RWPE2 (cell line): ENCODE data around the gene MYO1E.
"Not testable (repeated sequence)": the region's sequence is repeated elsewhere in the genome, so short reads cannot be mapped to it uniquely, and the experiment has no call there.

Experiments used
- ATAC-seq: fragments of 200-7000 bp; cut with Tn5 transposase; 3 replicates; pipeline ENCODE4 v1.9.1; 2021; ENCODE audit warnings: low read depth
- DNase-seq: peaks from one replicate; pipeline ENCODE4 v3.0.0-alpha.2; 2020; ENCODE audit warnings: low spot score
- H3K27ac ChIP-seq: fragments of 450-650 bp; 2 replicates; pipeline ENCODE4 v1.5.1; 2017; ENCODE audit warnings: mild to moderate bottlenecking; ENCODE audit not compliant: poor library complexity, severe bottlenecking
- H3K27me3 ChIP-seq: fragments of 250-450 bp; sonication (Bioruptor Pico); 2 replicates; pipeline ENCODE4 v1.5.1; 2021; ENCODE audit warnings: mild to moderate bottlenecking, moderate library complexity; ENCODE audit not compliant: insufficient read depth, poor library complexity, severe bottlenecking
- H3K36me3 ChIP-seq: fragments of 250-450 bp; sonication (Bioruptor Pico); 2 replicates; pipeline ENCODE4 v1.5.1; 2020; ENCODE audit warnings: low read depth, mild to moderate bottlenecking, moderate library complexity
- H3K4me1 ChIP-seq: fragments of 250-450 bp; sonication (Bioruptor Pico); 2 replicates; pipeline ENCODE4 v1.5.1; 2021; ENCODE audit warnings: mild to moderate bottlenecking, moderate library complexity; ENCODE audit not compliant: insufficient read depth, poor library complexity, severe bottlenecking
- H3K4me3 ChIP-seq: fragments of 250-450 bp; sonication (Bioruptor Pico); 2 replicates; pipeline ENCODE4 v1.5.1; 2021; ENCODE audit warnings: mild to moderate bottlenecking, moderate library complexity; ENCODE audit not compliant: severe bottlenecking
- H3K9me3 ChIP-seq: fragments of 250-450 bp; sonication (Bioruptor Pico); 2 replicates; pipeline ENCODE4 v1.5.1; 2021; ENCODE audit warnings: mild to moderate bottlenecking, moderate library complexity; ENCODE audit not compliant: severe bottlenecking
- TF ChIP-seq, protein P1 (sequence below): fragments of 450-650 bp; IDR thresholded peaks from one replicate; pipeline ENCODE4 v1.5.1; 2017; ENCODE audit warnings: mild to moderate bottlenecking, moderate library complexity; ENCODE audit not compliant: poor library complexity, severe bottlenecking

MYO1E gene

DNA sequence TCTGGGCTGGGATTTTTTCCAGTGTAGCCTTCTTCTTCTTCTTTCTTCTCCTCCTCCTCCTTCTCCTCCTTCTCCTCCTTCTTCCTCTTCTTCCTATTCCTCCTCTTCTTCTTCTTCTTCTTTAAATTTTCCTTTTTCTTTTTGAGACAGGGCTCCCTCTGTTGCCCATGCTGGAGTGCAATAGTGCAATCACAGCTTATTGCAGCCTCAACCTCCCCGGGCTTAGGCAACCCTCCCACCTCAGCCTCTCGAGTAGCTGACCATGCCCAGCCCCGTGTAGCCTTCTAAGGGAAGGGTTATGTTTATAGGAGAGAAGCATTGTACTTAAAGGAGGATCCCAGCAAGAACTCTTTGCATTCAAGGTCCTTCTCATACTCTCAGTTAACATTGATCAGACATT is 24.0 kb upstream of the MYO1E start:
- DNase-seq = no peak
- TF ChIP-seq, protein P1, sequence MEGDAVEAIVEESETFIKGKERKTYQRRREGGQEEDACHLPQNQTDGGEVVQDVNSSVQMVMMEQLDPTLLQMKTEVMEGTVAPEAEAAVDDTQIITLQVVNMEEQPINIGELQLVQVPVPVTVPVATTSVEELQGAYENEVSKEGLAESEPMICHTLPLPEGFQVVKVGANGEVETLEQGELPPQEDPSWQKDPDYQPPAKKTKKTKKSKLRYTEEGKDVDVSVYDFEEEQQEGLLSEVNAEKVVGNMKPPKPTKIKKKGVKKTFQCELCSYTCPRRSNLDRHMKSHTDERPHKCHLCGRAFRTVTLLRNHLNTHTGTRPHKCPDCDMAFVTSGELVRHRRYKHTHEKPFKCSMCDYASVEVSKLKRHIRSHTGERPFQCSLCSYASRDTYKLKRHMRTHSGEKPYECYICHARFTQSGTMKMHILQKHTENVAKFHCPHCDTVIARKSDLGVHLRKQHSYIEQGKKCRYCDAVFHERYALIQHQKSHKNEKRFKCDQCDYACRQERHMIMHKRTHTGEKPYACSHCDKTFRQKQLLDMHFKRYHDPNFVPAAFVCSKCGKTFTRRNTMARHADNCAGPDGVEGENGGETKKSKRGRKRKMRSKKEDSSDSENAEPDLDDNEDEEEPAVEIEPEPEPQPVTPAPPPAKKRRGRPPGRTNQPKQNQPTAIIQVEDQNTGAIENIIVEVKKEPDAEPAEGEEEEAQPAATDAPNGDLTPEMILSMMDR = peak; percentile 40
- H3K27me3 ChIP-seq = no peaks in the 10 kb centered on the region
- H3K9me3 ChIP-seq = no peaks in the 10 kb centered on the region
- no peak overlapping the region for H3K27ac ChIP-seq
- H3K4me3 ChIP-seq = no peak overlapping the region
- H3K4me1 ChIP-seq = peaks cover 3% of the 10 kb centered on the region
- no peak for ATAC-seq
- no peaks in the 10 kb centered on the region for H3K36me3 ChIP-seq

DNA sequence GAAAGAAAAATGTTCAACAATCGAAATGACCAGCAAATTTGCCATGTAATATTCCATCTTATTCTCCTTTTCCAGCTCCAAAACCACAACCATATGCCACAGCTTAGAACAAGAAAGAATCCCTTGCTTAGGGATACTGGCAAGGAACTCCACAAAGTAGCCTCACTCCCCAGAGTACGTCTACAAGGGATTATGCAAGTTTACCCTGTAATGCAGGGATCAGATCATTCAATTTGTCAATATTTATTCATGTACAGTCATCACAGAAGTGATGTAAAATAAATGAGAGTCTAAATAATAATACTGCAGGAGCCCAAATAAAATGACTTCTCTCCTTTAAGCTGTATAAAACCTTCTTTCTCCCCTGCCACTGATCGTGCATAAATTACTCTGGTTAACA is 23.5 kb upstream of the MYO1E start:
- ATAC-seq (peak; percentile 54), DNase-seq (no peak)
- TF ChIP-seq, protein P1 = no peak
- no peaks in the 10 kb centered on the region for H3K36me3 ChIP-seq
- peaks cover 3% of the 10 kb centered on the region for H3K4me1 ChIP-seq
- H3K4me3 ChIP-seq = no peak overlapping the region
- H3K27ac ChIP-seq = no peak overlapping the region
- no peaks in the 10 kb centered on the region for H3K27me3 ChIP-seq
- no peaks in the 10 kb centered on the region for H3K9me3 ChIP-seq

DNA sequence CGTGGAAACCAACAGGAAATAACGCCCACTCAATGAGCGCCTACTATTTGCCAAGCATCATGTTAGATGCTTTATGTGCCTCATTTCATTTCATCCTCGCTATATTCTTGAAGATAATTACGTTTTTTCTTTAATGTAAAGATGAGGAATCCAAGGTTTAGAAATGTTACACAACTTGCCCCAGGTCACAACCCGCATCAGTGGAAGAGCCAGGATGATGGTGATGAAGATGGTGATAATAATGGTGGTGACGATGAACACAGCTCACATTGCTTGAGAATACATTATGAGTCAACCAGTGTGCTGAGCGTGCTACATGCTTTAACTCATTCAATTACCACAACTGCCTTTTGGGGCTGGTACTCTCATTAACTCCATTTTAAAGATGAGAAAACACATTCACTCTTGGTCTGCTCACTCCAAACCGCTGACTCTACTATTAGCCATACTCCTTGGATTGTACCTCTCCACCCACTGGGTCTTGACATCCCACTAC is 21.5 kb upstream of the MYO1E start:
- TF ChIP-seq, protein P1 = no peak
- Histone ChIP-seq H3K4me3 (no peak overlapping the region), H3K27ac (no peak overlapping the region), H3K9me3 (no peaks in the 10 kb centered on the region), H3K27me3 (no peaks in the 10 kb centered on the region), H3K4me1 (no peaks in the 10 kb centered on the region), H3K36me3 (no peaks in the 10 kb centered on the region)
- peak; percentile 15; the same call in 1 of the 3 replicates for ATAC-seq
- no peak for DNase-seq

DNA sequence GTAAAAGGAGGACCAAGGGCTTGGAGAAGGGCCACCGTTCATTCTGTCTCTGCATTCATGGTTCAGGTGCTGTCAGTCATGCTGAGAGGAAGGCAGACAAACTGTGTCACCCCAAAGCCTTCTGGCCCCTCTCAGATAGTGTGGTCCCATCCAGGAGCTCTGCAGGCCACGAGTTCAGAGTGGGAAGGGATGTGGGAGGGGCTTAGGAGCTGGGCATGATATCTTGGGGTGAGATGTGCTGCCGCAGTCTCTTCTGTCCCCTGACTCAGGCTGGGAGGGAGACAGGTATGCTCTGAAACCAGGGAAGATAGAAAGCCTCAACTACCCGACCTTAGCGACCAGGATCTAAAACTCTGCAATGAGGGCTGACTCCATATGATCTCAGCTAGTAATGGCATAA is 19.6 kb upstream of the MYO1E start:
- H3K4me1 ChIP-seq = peaks cover 8% of the 10 kb centered on the region
- H3K9me3 ChIP-seq = no peaks in the 10 kb centered on the region
- no peaks in the 10 kb centered on the region for H3K36me3 ChIP-seq
- no peaks in the 10 kb centered on the region for H3K27me3 ChIP-seq
- TF ChIP-seq, protein P1 = no peak
- H3K4me3 ChIP-seq = no peak overlapping the region
- H3K27ac ChIP-seq = no peak overlapping the region
- DNase-seq (no peak), ATAC-seq (no peak)

DNA sequence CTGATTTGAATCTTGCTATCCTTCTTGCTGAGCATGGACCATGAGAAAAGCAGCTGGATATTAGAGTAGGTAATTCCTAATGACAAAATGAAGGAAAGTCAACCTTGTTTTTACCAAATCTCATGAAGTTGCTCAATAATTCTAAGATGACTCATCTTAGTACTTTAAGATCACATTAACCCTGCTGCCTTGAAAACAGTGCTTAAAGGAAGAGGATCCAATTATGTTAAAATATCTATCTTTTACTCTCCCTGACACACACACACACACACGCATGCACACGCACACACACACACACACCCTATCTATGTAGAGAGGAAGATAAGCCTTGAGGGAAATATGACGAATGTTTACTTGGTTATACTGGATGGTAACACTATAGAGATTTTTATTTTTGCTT is 16.0 kb upstream of the MYO1E start:
- TF ChIP-seq, protein P1 = no peak
- no peaks in the 10 kb centered on the region for H3K36me3 ChIP-seq
- H3K4me3 ChIP-seq = no peak overlapping the region
- H3K9me3 ChIP-seq = no peaks in the 10 kb centered on the region
- peak overlapping the region; percentile 6 for H3K27ac ChIP-seq
- ATAC-seq = peak; percentile 86
- no peaks in the 10 kb centered on the region for H3K27me3 ChIP-seq
- no peak for DNase-seq
- H3K4me1 ChIP-seq = peaks cover 8% of the 10 kb centered on the region

DNA sequence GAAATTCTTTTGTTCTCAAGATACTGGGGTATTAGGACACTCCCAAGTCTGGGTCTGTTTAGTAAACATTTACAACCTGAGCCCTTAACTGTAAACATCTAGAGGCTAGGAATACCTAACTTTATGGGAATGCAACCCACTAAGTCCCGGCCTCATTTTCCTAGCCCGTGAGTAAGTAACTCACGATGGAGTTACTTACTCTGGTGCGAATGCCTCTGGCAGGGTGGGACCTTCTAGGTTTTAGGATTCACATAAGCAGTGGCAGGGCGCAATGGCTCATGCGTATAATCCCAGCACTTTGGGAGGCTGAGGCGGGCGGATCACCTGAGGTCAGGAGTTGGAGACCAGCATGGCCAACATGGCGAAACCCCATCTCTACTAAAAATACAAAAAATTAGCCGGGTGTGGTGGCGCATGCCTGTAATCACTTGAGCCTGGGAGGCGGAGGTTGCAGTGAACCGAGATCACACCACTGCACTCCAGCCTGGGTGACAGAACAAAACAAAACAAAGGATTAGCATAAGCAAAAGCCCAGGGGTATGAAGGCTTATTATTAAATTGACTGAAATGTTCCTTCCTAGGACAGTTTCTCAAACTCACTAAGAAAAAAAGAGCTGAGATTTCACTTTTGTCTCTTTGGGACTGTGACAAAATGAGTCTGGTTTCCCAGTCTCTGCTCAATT is 14.7 kb upstream of the MYO1E start:
- H3K27me3 ChIP-seq, H3K4me3 ChIP-seq, H3K4me1 ChIP-seq, ATAC-seq, DNase-seq, H3K27ac ChIP-seq, H3K9me3 ChIP-seq, H3K36me3 ChIP-seq: not testable (repeated sequence)
